ENCODE results near the gene BBS10.

DNA sequence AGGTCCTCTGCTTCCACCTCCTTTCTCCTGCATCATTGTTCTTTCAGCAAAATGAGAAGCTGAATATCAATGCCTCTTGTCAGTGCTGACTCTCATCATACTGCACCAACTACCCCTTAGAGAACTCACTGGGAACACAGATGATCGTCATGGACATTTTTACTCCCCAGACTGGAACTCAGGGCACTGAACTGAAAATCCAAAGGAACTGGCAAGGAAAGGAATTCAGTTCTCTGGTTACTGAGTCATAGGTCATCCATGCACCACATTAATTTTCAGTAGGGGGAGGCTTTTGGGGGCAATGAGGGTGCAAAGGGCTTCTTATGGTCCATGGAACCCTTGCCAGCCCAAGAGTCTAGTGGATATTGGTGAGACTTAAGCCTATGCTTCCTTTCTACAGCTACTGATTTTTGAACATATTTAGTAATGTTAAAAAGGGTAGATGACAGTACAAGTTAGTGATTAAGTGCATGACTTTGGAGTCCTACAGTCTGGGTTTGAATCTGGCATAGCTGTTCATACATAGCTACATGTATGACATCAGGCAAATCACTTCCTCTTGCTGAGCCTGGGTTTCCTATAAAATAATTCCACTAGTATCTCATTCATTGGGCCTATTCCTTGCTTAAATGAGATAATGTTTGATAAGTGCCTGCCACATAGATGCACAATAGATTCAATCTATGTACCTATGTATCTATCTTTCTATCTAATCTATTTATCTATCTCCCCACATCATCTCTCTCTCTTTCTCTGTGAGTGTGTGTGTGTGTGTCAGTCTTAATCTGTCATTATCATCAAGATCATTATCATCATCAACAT, 29.2 kb downstream of the BBS10 start:
- TF ChIP-seq TARDBP (IDR thresholded peaks at IDR 0.05) = no peak
- TF ChIP-seq ZNF239 (CRISPR knock-in tag; IDR thresholded peaks at IDR 0.05) = no peak
- no peak for TF ChIP-seq MXI1 (IDR thresholded peaks at IDR 0.05; ENCODE audit: low read depth, low read length)
- no peak for TF ChIP-seq ZFP30 (CRISPR knock-in tag; IDR thresholded peaks at IDR 0.05; ENCODE audit: borderline replicate concordance)
- no peak for TF ChIP-seq SP2 (IDR thresholded peaks at IDR 0.05; ENCODE audit: extremely low read depth, low read depth, low read length, poor library complexity, severe bottlenecking)
- TF ChIP-seq THRAP3 (IDR thresholded peaks at IDR 0.05; ENCODE audit: borderline replicate concordance) = no peak
- TF ChIP-seq FOSL1 (tag; conservative IDR thresholded peaks at IDR 0.05) = no peak
- TF ChIP-seq, protein P1, sequence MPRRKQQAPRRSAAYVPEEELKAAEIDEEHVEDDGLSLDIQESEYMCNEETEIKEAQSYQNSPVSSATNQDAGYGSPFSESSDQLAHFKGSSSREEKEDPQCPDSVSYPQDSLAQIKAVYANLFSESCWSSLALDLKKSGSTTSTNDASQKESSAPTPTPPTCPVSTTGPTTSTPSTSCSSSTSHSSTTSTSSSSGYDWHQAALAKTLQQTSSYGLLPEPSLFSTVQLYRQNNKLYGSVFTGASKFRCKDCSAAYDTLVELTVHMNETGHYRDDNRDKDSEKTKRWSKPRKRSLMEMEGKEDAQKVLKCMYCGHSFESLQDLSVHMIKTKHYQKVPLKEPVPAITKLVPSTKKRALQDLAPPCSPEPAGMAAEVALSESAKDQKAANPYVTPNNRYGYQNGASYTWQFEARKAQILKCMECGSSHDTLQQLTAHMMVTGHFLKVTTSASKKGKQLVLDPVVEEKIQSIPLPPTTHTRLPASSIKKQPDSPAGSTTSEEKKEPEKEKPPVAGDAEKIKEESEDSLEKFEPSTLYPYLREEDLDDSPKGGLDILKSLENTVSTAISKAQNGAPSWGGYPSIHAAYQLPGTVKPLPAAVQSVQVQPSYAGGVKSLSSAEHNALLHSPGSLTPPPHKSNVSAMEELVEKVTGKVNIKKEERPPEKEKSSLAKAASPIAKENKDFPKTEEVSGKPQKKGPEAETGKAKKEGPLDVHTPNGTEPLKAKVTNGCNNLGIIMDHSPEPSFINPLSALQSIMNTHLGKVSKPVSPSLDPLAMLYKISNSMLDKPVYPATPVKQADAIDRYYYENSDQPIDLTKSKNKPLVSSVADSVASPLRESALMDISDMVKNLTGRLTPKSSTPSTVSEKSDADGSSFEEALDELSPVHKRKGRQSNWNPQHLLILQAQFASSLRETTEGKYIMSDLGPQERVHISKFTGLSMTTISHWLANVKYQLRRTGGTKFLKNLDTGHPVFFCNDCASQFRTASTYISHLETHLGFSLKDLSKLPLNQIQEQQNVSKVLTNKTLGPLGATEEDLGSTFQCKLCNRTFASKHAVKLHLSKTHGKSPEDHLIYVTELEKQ (CRISPR knock-in tag; IDR thresholded peaks at IDR 0.05) = no peak
- no peak for TF ChIP-seq HLTF (IDR thresholded peaks at IDR 0.05)
- no peak for TF ChIP-seq DDX20 (tag; IDR thresholded peaks at IDR 0.05; ENCODE audit: low read depth)
